GM12801 (cell line): ENCODE measurements around the gene RMC1.

Source experiments
- TF ChIP-seq, protein P1 (sequence below): IDR thresholded peaks from one replicate; pipeline ENCODE4 v1.5.1; 2011; ENCODE audit warnings: control low read depth; ENCODE audit not compliant: insufficient read length; ENCODE audit errors: extremely low read depth

RMC1 gene

DNA sequence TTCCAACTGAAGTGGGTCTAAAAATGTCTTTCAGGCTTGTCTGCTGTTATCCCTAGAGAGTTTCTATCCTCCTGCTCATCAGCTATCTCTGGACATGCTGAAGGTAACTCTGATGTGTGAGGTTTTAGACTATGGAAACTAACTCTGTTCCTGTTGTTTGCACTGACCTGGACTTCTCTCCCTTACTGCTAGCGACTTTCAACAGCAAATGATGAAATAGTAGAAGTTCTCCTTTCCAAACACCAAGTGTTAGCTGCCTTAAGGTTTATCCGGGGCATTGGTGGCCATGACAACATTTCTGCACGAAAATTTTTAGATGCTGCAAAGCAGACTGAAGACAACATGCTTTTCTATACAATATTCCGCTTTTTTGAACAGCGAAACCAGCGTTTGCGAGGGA lies 26.9 kb downstream of the RMC1 start:
- TF ChIP-seq, protein P1, sequence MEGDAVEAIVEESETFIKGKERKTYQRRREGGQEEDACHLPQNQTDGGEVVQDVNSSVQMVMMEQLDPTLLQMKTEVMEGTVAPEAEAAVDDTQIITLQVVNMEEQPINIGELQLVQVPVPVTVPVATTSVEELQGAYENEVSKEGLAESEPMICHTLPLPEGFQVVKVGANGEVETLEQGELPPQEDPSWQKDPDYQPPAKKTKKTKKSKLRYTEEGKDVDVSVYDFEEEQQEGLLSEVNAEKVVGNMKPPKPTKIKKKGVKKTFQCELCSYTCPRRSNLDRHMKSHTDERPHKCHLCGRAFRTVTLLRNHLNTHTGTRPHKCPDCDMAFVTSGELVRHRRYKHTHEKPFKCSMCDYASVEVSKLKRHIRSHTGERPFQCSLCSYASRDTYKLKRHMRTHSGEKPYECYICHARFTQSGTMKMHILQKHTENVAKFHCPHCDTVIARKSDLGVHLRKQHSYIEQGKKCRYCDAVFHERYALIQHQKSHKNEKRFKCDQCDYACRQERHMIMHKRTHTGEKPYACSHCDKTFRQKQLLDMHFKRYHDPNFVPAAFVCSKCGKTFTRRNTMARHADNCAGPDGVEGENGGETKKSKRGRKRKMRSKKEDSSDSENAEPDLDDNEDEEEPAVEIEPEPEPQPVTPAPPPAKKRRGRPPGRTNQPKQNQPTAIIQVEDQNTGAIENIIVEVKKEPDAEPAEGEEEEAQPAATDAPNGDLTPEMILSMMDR = no peak

- TF ChIP-seq, protein P1 = no peak
These were observed 28.6 kb downstream of the RMC1 start for GRCh38 chr18:23531912-23532311.

GRCh38 chr18:23532848-23533247 lies 29.5 kb downstream of the RMC1 start:
- TF ChIP-seq, protein P1 = no peak

- TF ChIP-seq, protein P1 = no peak
These were observed 31.0 kb downstream of the RMC1 start for GRCh38 chr18:23534276-23534675.

DNA sequence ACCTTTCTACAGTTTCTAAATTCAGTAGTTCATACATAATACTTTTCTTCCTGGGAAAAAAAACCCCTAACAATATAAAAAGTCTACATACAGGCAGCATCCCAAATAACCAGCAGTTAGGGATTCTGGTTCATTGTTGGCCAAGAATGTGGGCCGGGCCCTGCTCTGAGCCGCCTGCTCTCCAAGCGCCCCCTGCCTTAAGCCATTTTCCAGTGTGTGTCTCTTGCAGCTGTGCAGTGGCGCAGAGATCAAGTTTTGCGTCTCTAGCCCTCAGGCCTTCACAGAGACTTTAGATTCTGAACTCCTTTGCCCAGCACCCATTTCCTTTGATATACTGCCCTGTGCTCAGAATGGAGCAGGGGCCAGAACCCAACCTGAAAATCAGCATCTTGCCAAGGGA lies 32.9 kb downstream of the RMC1 start:
- TF ChIP-seq, protein P1 = no peak

DNA sequence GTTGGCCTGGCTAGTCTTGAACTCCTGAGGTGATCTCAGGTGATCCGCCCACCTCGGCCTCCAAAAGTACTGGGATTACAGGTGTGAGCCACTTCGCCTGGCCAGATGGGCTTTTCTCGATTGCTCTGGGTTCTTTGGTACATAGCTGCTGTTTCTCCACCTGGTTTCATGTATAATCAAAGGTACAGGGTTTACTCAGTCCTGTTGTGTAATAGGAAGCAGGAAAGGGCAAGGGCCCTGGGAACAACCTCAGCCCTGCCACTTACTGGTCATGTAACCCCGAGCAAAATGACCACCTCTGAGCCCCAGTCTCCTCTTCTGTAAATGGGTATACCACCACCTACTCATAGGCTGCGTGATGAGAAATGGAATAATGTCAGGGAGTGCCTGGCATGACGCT lies 34.0 kb downstream of the RMC1 start:
- TF ChIP-seq, protein P1 = no peak

- TF ChIP-seq, protein P1 = no peak
These were observed 34.7 kb downstream of the RMC1 start for GRCh38 chr18:23538001-23538400.

DNA sequence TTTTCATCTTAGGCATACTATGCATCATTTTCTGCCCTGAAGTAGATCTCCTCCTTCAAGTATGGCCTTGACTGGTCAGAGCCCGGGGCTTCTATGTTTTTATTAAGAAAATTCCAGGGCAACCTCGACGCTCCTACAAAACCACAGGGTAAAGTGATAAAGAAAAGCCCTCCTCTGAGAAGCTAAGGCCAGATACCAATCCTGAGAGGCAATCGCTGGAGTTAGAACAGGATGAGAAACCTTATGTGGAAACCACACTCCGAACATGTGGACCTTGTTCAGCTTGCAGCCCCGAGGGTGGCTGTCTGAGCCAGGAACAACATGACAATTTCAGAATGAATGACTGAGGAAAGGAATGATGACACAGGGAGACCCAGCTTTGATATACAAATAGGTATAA lies 35.6 kb downstream of the RMC1 start:
- TF ChIP-seq, protein P1 = no peak
